ENCODE data around the gene TRIP11.
A peak's percentile ranks its signal among the peaks of the same experiment; 100 is the strongest.
"Not testable (repeated sequence)": the region's sequence is repeated elsewhere in the genome, so short reads cannot be mapped to it uniquely, and the experiment has no call there.

Gene TRIP11

GRCh38 chr14:92039719-92040430 is at the start of gene TRIP11:
TSS of gene TRIP11 (minus strand) at chr14:92040059. CDS start at chr14:92039685, 374 bp downstream.
- DNase-seq: peak; percentile 87

- no peak for DNase-seq
Measured at GRCh38 chr14:92088494-92088893, 48.6 kb upstream of the TRIP11 start.

DNA sequence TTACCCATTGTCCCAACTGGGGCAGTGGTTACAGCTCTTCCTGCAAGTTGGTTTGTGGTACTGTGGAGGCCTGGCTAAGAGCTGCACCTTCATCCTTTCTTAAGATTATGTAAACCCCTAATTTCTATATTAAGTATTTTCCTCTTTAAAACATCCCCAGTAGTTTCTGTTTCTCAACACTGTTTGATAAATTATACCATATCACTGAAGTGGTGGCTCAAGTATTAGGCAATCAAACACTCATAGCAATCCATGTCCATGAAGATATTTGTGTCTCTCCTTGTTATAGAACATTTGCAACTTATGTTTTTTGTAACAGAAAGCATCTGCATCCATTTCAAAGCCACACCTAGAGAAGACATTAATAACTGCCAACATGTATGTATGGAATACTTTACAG is 34.7 kb upstream of the TRIP11 start:
- no peak for DNase-seq

DNA sequence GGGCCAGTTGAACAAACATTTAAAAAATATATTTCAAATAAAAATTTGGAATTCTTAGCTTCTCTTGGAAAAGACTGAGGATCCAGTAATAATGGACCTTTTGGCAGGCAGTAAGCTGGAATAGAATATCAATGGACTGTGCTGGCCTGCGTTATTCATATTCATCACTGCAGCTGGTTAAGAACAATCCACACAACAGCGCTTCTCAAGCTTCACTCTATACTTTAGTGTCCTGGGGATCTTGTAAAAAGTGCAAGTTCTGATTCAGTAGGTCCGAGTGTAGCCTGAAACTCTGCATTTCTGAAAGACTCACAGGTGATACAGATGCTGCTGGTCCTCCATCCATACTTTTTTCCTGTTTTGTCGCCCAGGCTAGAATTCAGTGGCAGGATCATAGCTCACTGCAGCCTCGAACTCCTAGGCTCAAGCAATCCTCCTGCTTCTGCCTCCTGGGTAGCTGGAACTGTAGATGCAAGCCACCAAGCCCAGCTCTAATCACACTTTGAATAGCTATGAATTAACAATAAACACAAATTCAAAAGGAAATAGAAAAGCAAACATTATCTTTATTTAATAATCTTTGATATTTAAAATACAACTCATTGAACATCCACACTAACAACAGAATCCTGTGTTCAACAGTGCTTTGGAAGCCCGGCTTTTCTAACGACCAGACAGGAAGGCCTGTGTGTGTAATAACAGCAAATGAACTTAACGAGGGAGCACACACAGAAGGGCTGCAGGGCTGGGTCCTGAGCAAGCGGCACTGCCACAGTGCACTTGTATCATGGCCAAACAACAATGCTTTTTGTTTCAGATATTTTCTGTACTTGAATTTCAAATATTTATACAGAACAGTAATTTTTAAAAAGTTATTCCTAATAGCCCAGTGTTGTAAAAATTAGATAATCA is 18.4 kb upstream of the TRIP11 start:
- DNase-seq: no peak

- no peak for DNase-seq
Measured at GRCh38 chr14:92049781-92050180, 9.9 kb upstream of the TRIP11 start.

DNA sequence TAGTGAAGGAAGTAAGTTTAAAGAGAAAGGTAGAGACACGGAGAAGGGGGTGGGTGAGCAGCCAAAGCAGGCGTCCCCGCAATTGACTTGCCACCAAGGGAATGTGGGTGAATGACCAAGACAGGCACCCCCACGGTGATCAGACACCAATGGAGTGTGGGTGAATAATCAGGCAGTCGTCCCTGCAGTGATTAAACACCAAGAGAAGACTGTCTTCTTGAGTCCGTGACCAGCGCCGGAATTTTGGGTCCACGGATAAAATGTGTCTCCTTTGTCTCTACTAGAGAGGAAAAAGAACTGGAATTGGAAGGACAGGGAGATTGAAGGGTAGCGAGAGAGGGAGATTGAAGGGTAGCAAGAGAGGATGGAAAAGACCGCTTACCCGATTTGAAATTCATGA is 9.4 kb upstream of the TRIP11 start:
- not testable (repeated sequence) for DNase-seq

DNA sequence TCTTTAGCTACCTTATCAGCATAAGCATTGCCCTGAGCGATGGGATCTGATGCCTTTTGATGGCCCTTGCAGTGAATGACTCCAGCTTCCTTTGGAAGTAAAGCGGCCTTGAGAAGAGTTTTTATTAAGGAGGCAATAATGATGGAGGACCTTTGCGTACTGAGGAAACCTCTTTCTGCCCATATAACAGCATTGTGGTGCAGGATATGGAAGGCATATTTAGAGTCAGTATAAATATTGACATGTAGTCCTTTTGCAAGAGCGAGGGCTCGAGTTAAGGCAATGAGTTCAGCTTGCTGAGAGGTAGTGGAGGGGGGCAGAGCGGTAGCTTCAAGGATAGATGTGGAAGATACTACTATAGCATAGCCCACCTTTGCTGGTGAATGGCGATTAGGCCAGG is 6.0 kb upstream of the TRIP11 start:
- DNase-seq: not testable (repeated sequence)

DNA sequence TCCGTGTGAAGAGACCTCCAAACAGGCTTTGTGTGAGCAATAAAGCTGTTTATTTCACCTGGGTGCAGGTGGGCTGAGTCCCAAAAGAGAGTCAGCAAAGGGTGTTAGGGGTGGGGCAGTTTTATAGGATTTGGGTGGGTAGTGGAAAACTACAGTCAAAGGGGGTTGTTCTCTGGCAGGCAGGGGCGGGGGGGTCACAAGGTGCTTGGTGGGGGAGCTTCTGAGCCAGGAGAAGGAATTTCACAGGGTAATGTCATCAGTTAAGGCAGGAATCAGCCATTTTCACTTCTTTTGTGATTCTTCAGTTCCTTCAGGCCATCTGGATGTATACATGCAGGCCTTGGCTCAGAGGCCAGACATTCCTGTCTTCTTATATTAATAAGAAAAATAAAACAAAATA is 1.9 kb upstream of the TRIP11 start:
- not testable (repeated sequence) for DNase-seq

DNA sequence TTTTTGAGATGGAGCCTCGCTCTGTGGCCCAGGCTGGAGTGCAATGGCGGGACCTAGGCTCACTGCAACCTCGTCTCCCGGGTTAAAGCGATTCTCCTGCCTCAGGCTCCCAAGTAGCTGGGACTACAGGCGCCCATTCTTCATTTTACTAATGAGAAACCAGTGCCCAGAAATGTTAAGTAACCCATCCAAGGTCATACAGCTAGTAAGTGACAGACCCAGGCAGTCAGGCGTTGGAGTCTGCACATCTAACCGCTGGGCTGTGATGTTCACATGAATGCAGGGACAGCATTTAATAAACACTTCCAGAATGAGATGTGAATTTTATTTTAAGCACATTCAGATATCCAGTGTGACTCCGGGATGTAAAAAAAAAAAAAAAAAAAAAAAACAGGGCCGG is 1.3 kb upstream of the TRIP11 start:
- no peak for DNase-seq

GRCh38 chr14:92040431-92041051 is 682 bp upstream of the TRIP11 start:
- peak; percentile 31 for DNase-seq

- peak; percentile 81 for DNase-seq
Measured at GRCh38 chr14:92039063-92039718, 668 bp downstream of the TRIP11 start.

- DNase-seq: no peak
Measured at GRCh38 chr14:92037989-92038388, 1.9 kb downstream of the TRIP11 start.

DNA sequence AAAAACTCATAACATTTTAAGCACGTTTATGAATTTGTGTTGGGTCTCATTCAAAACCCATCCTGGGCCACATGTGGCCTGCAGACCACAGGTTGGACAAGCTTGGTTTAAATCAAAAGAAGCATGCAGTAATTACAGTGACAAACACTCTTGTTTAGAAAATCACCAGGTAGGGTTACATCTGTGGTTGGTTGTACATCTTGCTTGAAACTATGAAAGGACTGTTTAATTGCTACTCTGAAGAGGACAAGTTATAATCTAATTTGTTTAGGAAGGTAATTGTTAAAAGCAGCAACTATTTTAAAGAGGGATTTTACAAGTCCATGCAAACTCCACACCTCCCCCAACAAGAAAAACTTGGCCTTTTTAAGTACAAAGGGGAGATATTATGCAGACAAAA is 4.0 kb downstream of the TRIP11 start:
- peak; percentile 20 for DNase-seq

GRCh38 chr14:92033906-92034687 is 5.8 kb downstream of the TRIP11 start:
- DNase-seq: no peak

DNA sequence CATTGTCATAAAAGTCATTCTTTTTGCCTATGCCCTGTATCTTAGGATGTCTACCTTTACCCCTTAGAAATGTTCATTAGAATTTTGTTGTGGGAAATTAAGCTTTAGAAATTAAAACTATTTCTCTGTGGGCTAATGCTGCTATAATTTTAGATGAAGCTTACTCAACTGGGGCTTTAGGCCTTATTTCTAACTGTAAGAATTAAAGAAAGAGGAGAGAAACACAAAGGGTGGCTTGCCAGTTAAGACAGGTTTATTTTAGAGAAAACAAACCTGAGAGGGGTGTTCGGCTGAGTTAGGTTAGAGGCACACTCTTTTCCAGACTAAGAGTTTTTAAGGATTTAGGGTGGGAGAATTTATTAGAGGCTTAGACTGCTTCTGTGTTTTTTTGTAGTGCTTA is 6.4 kb downstream of the TRIP11 start:
- no peak for DNase-seq

- no peak for DNase-seq
Measured at GRCh38 chr14:92026548-92027190, 13.2 kb downstream of the TRIP11 start.

DNA sequence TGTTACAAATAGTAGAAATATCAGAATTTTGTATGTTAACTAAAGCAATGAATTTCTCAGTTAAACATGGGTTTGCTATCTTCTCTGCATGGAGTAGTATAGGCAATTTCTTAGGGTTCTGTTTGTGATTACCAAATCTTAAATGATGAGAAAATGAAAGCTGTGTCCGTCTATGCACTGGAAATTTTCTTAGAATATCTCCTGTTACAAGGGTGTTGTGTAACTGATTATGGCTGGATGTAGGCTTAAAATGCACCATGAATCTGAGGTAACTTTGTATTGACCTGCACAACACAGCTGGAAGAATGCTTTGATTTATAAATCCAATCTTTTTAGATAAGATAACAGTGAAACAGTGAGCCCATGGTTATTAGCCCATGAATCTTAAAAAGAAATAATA is 17.8 kb downstream of the TRIP11 start:
- DNase-seq: no peak

DNA sequence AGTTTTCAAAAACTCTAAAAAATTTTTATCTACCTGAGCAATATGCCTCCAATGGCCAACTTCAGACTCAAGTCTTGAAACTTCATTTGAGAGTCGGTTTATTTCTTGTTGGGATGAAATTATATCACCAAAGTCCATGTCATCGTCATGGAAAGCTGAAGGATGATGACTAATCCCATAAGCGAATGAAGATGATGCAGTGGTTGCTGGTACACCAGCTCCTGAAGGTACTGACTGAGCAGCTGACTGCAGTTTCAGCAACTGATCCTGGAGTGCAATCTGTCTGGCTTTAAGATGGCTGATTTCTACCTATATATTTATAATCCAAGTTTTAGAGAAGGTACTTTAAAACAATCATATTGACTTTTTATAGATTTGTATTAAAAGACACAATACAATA is 18.3 kb downstream of the TRIP11 start:
- no peak for DNase-seq

DNA sequence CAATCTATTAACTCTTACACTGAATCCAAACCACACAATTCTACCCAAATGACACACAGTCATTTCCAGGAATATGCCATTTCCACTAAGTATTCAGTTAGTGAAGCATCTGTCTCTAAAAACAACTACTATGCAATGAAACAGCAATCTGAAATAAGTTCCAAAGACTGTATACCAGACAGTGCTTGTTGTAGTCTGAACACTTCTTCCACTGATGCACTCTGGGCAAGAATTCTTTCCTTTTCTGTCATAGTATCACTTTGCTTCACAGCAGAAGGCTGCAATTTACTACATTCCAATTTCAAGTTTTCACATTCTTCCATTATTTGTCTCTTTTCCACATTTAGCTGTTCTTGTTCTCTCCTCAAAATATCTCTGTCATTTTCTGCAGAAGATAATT is 25.8 kb downstream of the TRIP11 start:
- no peak for DNase-seq

GRCh38 chr14:92012121-92012748 is 27.6 kb downstream of the TRIP11 start:
- no peak for DNase-seq

DNA sequence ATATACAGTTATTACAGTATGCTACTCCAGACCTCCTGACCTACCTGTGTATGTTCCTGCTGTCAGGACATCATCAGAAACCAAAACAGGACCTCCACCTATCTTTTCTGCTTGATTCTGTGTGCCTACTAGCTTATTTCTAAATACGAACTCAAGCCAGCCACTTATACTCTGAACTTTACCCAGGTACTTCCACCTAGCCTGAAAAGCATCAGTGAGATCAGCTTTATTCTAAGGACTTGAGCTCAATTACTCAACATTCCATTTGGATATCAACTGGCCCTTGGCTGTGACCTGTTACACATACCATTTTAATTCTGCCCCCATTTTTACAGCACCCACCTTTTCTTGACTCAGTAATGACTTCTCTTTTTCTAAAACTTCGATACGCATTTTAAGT is 29.2 kb downstream of the TRIP11 start:
- DNase-seq: no peak
